MM.1S (cell line): ENCODE data around the gene CDH22.

Experiments
- EZH2 ChIP-seq: fragments of 300-600 bp; sonication (generic); optimal IDR thresholded peaks from 2 replicates; pipeline ENCODE3; 2017; ENCODE audit warnings: low read depth, mild to moderate bottlenecking, antibody characterized with exemption, low read length, mixed read lengths
- EZH2phosphoT487 ChIP-seq: fragments of 300-600 bp; sonication (generic); IDR thresholded peaks from 2 replicates; pipeline ENCODE4 v1.6.1; 2018; ENCODE audit warnings: antibody characterized with exemption, low read length
- TF ChIP-seq, protein P1 (sequence below): fragments of 300-600 bp; sonication (generic); IDR thresholded peaks from 2 replicates; pipeline ENCODE4 v1.5.1; 2016; ENCODE audit warnings: antibody characterized with exemption, low read length, mixed read lengths

- TF ChIP-seq, protein P1, sequence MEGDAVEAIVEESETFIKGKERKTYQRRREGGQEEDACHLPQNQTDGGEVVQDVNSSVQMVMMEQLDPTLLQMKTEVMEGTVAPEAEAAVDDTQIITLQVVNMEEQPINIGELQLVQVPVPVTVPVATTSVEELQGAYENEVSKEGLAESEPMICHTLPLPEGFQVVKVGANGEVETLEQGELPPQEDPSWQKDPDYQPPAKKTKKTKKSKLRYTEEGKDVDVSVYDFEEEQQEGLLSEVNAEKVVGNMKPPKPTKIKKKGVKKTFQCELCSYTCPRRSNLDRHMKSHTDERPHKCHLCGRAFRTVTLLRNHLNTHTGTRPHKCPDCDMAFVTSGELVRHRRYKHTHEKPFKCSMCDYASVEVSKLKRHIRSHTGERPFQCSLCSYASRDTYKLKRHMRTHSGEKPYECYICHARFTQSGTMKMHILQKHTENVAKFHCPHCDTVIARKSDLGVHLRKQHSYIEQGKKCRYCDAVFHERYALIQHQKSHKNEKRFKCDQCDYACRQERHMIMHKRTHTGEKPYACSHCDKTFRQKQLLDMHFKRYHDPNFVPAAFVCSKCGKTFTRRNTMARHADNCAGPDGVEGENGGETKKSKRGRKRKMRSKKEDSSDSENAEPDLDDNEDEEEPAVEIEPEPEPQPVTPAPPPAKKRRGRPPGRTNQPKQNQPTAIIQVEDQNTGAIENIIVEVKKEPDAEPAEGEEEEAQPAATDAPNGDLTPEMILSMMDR, result no peak
- no peak for TF ChIP-seq EZH2
- TF ChIP-seq EZH2phosphoT487, result no peak
These were observed 46.6 kb downstream of the CDH22 start for GRCh38 chr20:46261456-46262253.
